Liver (tissue), 9 donors: Measurements from ENCODE around the gene LINC01488. TPM values are rescaled to one million over a fixed set of nuclear protein-coding genes. Genes with fewer than 3 reads are reported as not detected.

Source experiments
- DNase-seq: peaks from one replicate; pipeline ENCODE4 v3.0.0-alpha.2; 2017; ENCODE audit warnings: low spot score
- H3K27ac ChIP-seq, 2 donors: one replicate each; pipeline ENCODE4 v1.7.0; 2013; ENCODE audit warnings: inconsistent platforms in 2 of 2, low read length in 2 of 2, control low read depth in 1 of 2, low read depth in 1 of 2, mild to moderate bottlenecking in 1 of 2
- H3K27me3 ChIP-seq, 4 donors: one replicate each; pipeline versions ENCODE4 v1.6.1 to v1.7.0; 2013; ENCODE audit warnings: low read length in 3 of 4, inconsistent platforms in 1 of 4, mild to moderate bottlenecking in 1 of 4, moderate library complexity in 1 of 4; ENCODE audit not compliant: control insufficient read depth in 4 of 4, insufficient read depth in 4 of 4
- H3K36me3 ChIP-seq, 4 donors: one replicate each; pipeline versions ENCODE4 v1.6.1 to v1.7.0; 2013; ENCODE audit warnings: low read length in 3 of 4, mild to moderate bottlenecking in 3 of 4, low read depth in 1 of 4, moderate library complexity in 1 of 4; ENCODE audit not compliant: control insufficient read depth in 4 of 4, insufficient read depth in 3 of 4
- H3K4me1 ChIP-seq, 4 donors: one replicate each; pipeline versions ENCODE4 v1.6.1 to v1.7.0; 2013; ENCODE audit warnings: low read length in 3 of 4, mild to moderate bottlenecking in 3 of 4, moderate library complexity in 1 of 4; ENCODE audit not compliant: control insufficient read depth in 4 of 4, insufficient read depth in 4 of 4
- H3K4me3 ChIP-seq, 3 donors: one replicate each; pipeline versions ENCODE4 v1.6.1 to v1.7.0; 2013; ENCODE audit warnings: low read length in 3 of 3, control low read depth in 1 of 3, low read depth in 1 of 3, mild to moderate bottlenecking in 1 of 3
- H3K9ac ChIP-seq, 2 donors: one replicate each; pipeline ENCODE4 v1.7.0; 2013; ENCODE audit warnings: low read length in 2 of 2, mild to moderate bottlenecking in 2 of 2, moderate library complexity in 2 of 2, control low read depth in 1 of 2, low read depth in 1 of 2
- H3K9me3 ChIP-seq, 4 donors: one replicate each; pipeline versions ENCODE4 v1.6.1 to v1.7.0; 2013; ENCODE audit warnings: low read length in 3 of 4; ENCODE audit not compliant: control insufficient read depth in 4 of 4
- ATF3 ChIP-seq: IDR thresholded peaks from 2 replicates; pipeline ENCODE4 v1.6.1; 2016; ENCODE audit warnings: antibody characterized with exemption
- CTCF ChIP-seq: fragments of 150-350 bp; IDR thresholded peaks from 2 replicates; pipeline ENCODE4 v1.5.1; 2017; ENCODE audit warnings: improper control_type of control experiment, low read depth, low read length; ENCODE audit not compliant: missing input control
- EGR1 ChIP-seq, 2 donors: IDR thresholded peaks; 2 replicates each; pipeline ENCODE4 v1.6.1; 2016 to 2018; ENCODE audit warnings: antibody characterized with exemption in 2 of 2, low read depth in 2 of 2
- FOXA1 ChIP-seq: IDR thresholded peaks from 2 replicates; pipeline ENCODE4 v1.6.1; 2016; ENCODE audit warnings: antibody characterized with exemption
- FOXA2 ChIP-seq: IDR thresholded peaks from 2 replicates; pipeline ENCODE4 v1.6.1; 2016; ENCODE audit warnings: antibody characterized with exemption
- GABPA ChIP-seq, 2 donors: IDR thresholded peaks in 1 of 2; conservative IDR thresholded peaks in 1 of 2; 2 replicates each; pipeline ENCODE4 v1.6.1; 2016; ENCODE audit warnings: antibody characterized with exemption in 2 of 2, mild to moderate bottlenecking in 1 of 2, moderate library complexity in 1 of 2
- HNF4A ChIP-seq, 2 donors: conservative IDR thresholded peaks; 2 replicates each; pipeline ENCODE4 v1.6.1; 2016; ENCODE audit warnings: antibody characterized with exemption in 2 of 2, mild to moderate bottlenecking in 2 of 2
- HNF4G ChIP-seq: IDR thresholded peaks from 2 replicates; pipeline ENCODE4 v1.6.1; 2016; ENCODE audit warnings: antibody characterized with exemption
- JUND ChIP-seq, 2 donors: IDR thresholded peaks; 2 replicates each; pipeline ENCODE4 v1.6.1; 2016; ENCODE audit warnings: antibody characterized with exemption in 2 of 2
- MAX ChIP-seq: IDR thresholded peaks from 2 replicates; pipeline ENCODE4 v1.6.1; 2016; ENCODE audit warnings: antibody characterized with exemption
- NR2F2 ChIP-seq: IDR thresholded peaks from 2 replicates; pipeline ENCODE4 v1.6.1; 2016; ENCODE audit warnings: antibody characterized with exemption
- RAD21 ChIP-seq, 2 donors: IDR thresholded peaks; 2 replicates each; pipeline ENCODE4 v1.6.1; 2016; ENCODE audit warnings: antibody characterized with exemption in 2 of 2, mild to moderate bottlenecking in 2 of 2
- REST ChIP-seq: IDR thresholded peaks from 2 replicates; pipeline ENCODE4 v1.6.1; 2016; ENCODE audit warnings: antibody characterized with exemption, mild to moderate bottlenecking
- RXRA ChIP-seq, 2 donors: IDR thresholded peaks; 2 replicates each; pipeline ENCODE4 v1.6.1; 2017 to 2018; ENCODE audit warnings: antibody characterized with exemption in 2 of 2, mild to moderate bottlenecking in 1 of 2
- ZBTB33 ChIP-seq: IDR thresholded peaks from 2 replicates; pipeline ENCODE4 v1.6.1; 2016; ENCODE audit warnings: antibody characterized with exemption
- WGBS: extraction: QIAGEN DNeasy Blood & Tissue Kit; methylation state at CpG from one replicate; pipeline ENCODE4 v1.1.7; 2013; 5-methylcytosine and 5-hydroxymethylcytosine counted together
- polyA plus RNA-seq, 2 donors: library from polyadenylated mRNA; stranded (reverse) in 1 of 2; unstranded in 1 of 2; fragments of 200-250 nt in 1 of 2; fragments of >200 nt in 1 of 2; fragmentation: Nextera tagmentation in 1 of 2; extraction: Ambion mirVana in 1 of 2; gene quantifications; one replicate each; pipeline versions ENCODE4 v1.2.1 to v1.2.3, GENCODE V29; 2013 to 2015
- total RNA-seq, 2 donors: library from RNA; depleted of rRNA; stranded (reverse); fragments of >200 nt; gene quantifications; one replicate each; pipeline ENCODE4 v1.2.3, GENCODE V29; 2014
- donor health status: healthy.
- donor health status: healthy.
- donor health status: healthy.
- donor health status: healthy.
- donor health status: healthy.

The LINC01488 gene
- total and polyA plus RNA-seq, 4 donors, result 0.05 to 2.3 (median 0.60) TPM

GRCh38 chr11:69524291-69524882 lies 42.9 kb downstream of the LINC01488 start:
- 87% methylated on average over 15 of the region's 15 CpGs for WGBS
- Histone ChIP-seq H3K27me3 (no peaks in the 10 kb centered on the region), H3K9ac (no peak overlapping the region), H3K36me3 (no peaks in the 10 kb centered on the region), H3K9me3 (no peaks in the 10 kb centered on the region), H3K4me1 (no peaks in the 10 kb centered on the region), H3K27ac (no peak overlapping the region), H3K4me3 (no peak overlapping the region)
- TF ChIP-seq ATF3 (no peak), GABPA (IDR thresholded peaks at IDR 0.05 in 1 of 2, conservative IDR thresholded peaks at IDR 0.05 in 1 of 2) (no peak), EGR1 (IDR thresholded peaks at IDR 0.05; ENCODE audit: low read depth in 2 of 2) (no peak), FOXA1 (no peak), CTCF (no peak), JUND (IDR thresholded peaks at IDR 0.05) (no peak), FOXA2 (no peak), RAD21 (IDR thresholded peaks at IDR 0.05) (no peak), RXRA (IDR thresholded peaks at IDR 0.05) (no peak), REST (no peak), HNF4G (no peak), MAX (no peak), NR2F2 (no peak)
- DNase-seq, result no peak

- Histone ChIP-seq H3K9me3 (no peaks in the 10 kb centered on the region), H3K36me3 (no peaks in the 10 kb centered on the region), H3K27me3 (no peaks in the 10 kb centered on the region), H3K4me1 (no peaks in the 10 kb centered on the region), H3K4me3 (no peak overlapping the region), H3K9ac (no peak overlapping the region), H3K27ac (no peak overlapping the region)
- no peak for DNase-seq
- 92% methylated on average over 15 of the region's 15 CpGs for WGBS
- TF ChIP-seq ZBTB33 (no peak), ATF3 (no peak), CTCF (no peak), FOXA1 (no peak), EGR1 (IDR thresholded peaks at IDR 0.05; ENCODE audit: low read depth in 2 of 2) (no peak), HNF4A (conservative IDR thresholded peaks at IDR 0.05) (no peak)
Measured at GRCh38 chr11:69524991-69525411, 43.5 kb downstream of the LINC01488 start.
